GM18870 (cell line): Measurements from ENCODE around the gene OBSCN.

Experiments
- ATAC-seq: cut with Tn5 transposase; IDR thresholded peaks from one replicate; pipeline ENCODE4 v1.9.1; 2021; ENCODE audit warnings: moderate library complexity; ENCODE audit not compliant: unreplicated experiment

Gene OBSCN

GRCh38 chr1:228350831-228351781 lies 143.3 kb downstream of the OBSCN start:
- no peak for ATAC-seq

DNA sequence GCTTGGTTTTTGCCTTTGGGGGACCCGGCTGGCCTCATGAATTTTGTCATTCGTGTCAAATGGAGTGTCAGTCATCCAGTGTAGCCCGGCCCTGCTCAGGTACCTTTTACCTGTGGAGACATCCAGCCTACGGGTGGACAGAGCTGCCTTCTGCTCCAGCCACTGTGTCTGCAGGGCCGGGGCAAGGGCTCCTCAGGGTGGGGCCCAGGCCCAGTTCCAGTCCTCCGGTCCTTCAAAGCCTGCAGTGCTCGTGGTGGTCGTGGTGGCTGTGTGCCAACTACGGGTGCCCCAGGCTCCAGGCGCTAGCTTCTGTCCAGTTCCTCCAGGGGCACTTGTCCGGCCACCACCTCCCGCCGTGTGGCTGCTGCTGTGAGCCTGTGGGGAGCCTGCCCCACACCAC lies 144.0 kb downstream of the OBSCN start:
- no peak for ATAC-seq

DNA sequence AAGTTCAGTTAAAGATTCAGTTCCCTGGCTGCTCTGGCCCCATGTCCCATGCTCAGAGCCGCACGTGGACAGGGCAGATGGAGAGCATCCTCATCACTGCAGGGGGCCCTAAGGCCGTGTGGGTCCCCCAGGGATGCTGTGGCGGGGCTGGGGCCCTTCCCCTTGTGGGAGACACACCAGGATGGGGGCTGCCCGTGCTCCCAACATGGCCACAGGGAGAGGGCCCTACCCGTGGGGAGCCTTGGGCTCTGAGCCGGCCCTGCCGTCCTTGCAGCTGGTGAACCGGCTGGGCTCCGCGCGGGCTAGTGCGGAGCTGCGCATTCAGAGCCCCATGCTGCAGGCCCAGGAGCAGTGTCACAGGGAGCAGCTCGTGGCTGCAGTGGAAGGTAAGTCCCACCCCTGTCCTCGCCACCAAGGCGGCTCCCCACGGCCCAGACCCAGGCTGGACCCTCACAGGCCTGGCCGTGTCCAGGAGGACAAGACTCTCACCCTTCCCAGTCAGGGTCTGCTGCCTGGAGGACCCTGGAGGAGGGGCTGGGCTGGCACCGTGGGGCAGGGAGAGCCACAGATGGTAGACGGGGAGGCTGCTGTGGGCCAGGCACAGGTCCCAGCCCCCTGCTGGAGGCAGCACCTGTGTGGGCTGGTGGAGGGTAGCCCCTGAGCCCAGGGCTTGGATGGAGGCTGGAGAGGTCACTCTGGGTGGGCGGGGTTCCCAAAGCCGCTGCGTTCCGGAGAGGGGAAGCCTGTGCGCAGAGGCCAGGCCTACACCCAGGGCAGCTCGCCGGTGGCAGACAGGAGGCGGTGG lies 145.0 kb downstream of the OBSCN start:
- ATAC-seq = no peak

DNA sequence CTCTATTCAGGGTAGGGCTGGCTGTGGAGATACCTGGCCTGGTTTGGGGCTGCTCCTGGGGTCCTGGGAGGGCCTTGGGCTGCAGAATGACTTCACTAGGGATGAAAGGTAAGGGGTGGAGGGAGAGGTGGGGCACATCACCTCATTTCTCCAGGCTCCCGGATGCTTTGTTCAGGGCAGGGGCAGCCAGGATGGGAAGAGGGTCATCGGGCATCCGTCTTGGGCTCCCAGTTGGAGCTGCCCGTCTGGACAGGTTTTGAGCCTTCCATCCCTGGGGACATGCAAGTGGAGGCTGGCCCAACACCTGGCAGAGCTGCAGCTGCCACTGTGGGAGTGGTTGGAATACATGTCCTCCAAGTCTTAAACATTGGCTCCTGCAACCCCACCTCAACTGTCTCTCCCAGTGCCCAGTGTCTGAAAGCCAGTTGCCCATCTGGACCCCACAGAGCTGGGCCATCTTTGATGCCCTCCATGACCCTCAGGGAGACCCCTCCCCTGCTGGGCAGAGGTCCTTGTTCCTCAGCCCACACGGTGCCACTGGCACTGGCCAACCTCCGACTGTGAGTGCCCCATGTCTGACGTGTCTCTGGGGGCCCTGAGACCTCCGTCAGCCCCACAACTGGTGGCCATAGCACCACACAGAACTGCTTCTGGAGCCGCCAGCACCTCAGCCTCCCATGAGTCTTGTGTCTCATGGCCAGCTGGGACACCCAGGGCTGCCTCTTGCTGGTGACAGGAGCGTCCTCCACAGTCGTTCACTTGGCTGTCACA lies 145.9 kb downstream of the OBSCN start:
- ATAC-seq = no peak

DNA sequence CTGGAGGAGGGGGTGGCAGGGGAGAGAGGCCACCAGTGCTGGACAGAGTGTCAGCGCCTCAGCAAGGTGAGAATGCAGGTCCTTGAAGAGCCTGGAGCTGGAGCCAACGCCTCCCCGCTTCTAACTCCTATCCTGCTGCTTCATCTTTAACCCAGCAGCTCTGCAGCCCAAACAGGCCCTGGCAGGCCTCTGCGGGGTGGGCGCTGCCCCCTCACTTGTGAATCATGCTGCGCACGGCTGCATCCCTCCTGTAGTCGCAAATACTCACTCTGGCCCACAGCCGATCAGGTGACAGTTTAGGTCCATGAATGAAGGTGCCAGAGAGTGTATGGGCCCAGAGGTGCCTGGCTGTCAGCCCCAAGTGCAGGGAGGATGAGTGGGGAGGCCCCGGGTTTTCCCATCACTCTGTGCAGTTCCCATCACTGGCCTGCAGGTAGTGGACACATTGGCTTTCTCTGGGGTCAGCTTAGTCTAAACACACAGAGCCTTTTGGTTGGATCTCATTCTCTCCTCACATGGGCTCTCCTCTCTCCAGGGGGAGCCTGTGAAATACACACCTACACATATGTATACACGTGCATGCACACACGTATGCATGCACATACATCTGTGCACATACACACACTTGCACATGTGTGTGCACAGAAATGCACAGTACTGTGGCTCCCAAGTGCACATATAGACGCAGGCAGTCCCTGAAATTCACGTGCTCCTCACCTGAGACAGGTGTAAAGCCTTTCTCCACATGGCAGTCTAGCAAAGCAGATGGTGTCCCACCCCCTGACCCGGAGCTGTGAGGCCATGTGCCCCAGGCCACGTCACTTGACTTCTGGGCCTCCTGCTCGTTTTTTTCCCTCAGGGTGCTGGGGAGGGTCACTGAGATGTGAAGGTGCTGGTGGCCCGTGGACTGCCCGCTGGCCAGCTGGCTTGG lies 146.8 kb downstream of the OBSCN start:
- no peak for ATAC-seq

GRCh38 chr1:228356897-228357680 lies 149.2 kb downstream of the OBSCN start:
- no peak for ATAC-seq

- ATAC-seq = no peak
These were observed 150.4 kb downstream of the OBSCN start for GRCh38 chr1:228358039-228358763.

DNA sequence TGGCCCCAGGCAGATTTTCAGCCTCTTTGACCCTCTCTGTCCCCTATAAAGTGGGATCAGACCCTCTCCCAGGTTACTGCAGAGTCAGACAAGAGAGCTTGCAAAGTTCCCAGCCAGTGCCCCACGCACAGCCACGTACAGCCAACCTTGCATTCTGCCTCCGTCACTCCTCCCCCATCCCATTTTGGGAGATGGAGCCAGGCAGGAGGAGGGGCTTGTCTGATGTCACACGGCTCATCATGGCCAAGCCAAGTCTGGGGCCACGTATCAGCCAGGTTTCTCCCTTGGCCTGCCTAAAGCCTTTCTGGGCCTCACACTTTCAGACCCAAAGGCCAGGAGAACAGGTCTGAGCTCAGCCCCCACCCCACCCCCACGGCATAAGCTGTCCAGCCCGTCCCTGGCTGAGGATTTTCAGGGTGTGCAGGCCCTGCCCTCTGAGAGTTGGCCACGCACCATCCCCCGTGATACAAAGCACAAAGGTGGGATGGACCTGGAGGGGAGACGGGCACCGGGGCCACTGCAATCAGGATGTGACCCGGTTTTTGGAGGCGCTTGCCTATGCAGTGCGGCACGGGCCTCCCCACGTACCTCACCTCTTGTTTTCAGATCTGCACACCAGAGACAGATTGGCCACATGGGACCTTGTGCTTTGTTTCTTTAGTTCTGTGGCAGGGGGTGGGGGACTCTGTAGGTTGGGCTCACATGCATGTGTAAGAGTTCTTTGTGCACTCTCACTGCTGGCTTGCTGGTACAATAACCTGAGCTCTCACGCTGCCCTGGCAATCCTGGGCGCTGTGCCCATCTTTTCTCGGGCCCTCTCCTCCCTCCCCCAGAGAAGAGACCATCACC lies 151.1 kb downstream of the OBSCN start:
- no peak for ATAC-seq

- no peak for ATAC-seq
These were observed 152.0 kb downstream of the OBSCN start for GRCh38 chr1:228359613-228360532.

DNA sequence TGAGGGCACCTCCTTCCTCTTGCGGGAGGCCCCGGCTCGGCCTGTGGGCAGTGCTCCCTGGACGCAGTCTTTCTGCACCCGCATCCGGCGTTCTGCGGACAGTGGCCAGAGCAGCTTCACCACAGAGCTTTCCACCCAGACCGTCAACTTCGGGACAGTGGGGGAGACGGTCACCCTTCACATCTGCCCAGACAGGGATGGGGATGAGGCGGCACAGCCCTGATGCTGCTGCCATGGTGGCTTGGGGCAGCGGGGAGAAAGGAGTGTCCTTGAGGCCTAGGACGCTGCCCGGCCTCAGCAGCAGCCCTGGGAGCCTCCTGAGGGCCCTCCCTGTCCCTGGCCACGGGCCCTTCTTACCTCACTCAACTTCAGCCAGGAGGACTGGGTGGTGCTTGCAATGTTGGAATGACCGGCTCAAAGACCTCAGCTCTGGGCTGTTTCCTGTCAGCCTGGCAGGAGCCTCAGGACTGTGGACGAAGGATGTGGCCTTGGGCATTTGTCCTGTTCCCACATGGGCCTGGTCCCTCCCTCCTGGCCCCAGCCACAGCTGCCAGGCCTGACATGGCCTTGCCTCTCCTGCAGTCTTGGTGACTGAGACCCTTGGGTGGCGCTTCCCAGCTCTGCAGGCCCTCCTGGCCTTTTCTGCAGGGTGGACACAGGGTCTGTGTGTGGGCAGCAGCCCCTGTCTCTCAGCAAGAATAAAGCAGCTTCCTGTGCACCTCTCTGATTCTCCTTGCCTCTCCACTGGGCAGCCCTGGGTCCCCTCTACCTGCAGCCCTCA lies 152.9 kb downstream of the OBSCN start:
- no peak for ATAC-seq

GRCh38 chr1:228361314-228362140 lies 153.7 kb downstream of the OBSCN start:
- ATAC-seq = no peak

DNA sequence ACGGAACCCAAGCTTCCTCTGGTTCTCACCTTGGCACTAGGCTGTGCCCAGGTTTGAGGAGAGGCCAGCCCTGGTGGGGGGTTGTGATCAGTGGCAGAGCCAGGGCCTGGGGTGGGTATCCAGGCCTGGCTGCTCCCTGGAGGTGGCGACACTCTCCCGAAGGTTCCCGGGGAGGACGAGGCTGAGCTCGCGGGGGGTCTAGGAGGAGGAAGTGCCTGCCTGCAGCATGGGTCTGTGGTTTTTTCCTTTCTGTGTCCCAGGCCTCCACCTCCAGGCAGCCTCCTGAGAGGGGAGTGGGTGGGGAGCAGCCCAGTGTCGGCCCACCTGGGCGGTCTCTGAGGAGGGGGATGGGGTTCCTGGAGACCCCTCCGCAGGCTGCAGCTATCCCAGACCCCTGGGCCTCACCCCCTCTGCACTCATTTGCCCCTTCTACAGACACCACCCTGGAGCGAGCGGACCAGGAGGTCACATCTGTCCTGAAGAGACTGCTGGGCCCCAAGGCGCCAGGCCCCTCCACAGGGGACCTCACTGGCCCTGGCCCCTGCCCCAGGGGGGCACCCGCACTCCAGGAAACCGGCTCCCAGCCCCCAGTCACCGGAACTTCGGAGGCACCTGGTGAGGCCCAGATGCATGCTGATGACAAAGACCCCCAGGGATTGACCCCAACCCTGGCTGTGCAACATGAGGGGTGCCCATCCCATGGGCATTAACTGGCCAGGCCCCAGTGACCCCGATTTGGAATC lies 154.5 kb downstream of the OBSCN start:
- ATAC-seq = no peak

- no peak for ATAC-seq
These were observed 155.1 kb downstream of the OBSCN start for GRCh38 chr1:228362884-228363450.

DNA sequence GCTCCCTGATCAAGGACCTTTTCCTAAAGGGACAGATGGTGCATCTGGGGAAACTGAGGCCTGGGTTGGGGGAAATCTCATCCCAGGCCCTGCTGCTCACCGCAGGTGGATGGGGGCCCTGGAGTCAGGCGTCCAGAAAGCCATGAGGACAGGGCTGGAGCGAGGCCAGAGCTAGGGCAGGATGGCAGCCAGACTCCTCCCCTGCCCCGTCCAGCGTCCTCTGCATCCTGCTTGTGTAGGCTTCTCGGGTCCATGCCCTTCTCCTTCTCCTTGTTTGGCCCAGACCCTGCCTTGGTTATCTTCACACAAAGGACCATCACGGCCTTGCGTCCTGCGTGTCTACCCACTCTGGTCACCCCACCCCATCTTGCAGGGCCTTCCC lies 155.8 kb downstream of the OBSCN start:
- no peak for ATAC-seq
